GM18868 (cell line): ENCODE measurements around the gene SSPN.
A peak's percentile ranks its signal among the peaks of the same experiment; 100 is the strongest.

ENCODE experiments used
- ATAC-seq: cut with Tn5 transposase; IDR thresholded peaks from one replicate; pipeline ENCODE4 v1.9.1; 2021; ENCODE audit warnings: mild to moderate bottlenecking, moderate library complexity; ENCODE audit not compliant: unreplicated experiment

SSPN gene

DNA sequence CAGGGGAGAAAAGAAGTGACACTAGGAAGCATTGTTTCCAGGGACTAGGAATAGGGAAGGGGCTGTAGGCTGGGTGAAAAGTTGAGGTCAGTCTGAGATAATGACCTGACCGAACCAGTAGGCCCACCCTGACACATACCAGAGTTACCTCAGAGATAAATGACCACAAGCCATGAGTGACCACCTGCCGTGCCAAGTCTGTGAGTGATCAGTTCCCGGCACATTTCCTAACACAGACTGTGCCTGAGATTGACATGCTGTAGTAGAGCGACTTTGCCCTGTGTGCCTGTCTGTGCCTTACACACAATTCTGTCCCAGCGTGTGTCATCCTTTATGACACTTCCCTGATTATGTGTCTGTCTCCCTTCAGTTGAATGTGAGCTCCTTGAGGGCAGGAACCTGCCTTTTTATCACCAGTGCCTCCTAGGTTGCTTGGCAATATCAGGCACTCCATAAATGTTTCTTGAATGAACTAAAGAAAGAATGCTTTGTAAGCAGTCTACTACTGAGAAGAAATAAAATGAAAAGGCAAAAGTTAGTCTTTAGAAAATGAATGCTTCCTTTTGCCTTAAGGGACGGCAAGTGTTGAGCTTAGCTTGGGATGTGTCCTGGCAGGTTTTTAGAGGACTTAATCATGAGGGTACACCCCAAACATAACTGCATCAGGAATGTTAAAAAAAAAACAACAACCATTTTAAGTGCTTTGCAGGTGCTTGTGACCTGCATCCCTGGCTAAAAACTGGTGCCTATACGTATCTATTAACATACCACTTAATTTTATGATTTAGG, 9.6 kb upstream of the SSPN start:
- no peak for ATAC-seq

DNA sequence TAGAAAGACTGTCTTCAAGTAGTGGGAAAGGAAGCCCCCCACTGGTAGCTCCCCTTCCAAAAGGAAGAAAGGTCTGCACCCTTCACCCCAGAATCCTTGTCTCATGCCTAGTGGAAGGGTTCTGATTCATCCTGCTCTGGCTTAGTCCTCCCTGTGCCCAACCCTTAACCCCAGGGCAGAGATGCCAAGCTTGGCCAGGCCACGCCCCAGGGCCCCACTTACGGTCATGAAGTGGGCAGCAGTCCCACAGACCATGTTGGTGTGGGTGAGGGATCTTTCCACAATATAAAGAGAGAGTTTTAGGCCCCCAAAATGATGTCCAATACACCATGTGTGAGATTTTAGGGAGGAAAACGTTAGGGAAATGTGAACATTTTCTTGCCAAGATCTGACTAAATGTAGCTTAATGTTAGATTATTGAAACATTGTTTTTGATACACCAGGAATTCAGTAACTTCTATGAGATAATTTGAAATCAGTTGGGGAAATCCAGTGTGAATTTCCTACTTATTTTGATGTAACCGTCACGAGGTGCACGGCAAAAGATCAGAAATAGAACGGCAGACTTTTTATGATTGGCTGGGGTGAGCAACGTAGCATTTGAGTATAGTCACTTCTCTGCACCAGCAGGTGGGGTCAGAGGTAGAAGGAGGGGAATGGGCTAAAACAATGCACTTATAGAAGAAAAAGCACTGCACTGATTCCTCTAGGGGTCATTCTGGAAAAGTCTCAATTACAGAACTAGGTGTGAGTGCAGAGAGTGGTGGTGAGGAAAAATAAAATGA, 8.2 kb upstream of the SSPN start:
- ATAC-seq, result peak; percentile 66

DNA sequence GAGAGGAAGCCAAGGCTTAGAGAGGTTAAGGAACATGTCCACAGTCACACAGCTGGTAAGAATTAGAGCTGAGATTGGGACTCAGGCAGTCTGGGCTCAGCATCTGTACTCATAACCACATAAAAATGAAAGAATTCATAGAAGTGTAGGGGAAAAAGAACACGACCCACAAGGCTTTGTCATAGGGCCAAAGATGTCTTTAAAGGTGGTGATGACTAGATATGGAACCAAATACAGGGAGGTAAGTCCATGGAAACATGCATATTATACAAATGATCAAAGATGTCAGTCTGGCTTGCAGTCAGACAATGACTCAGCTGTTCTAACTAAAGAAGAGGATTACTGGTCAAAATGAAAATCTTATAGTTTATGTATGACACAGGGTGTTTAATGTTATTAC, 7.2 kb upstream of the SSPN start:
- ATAC-seq, result peak; percentile 40

DNA sequence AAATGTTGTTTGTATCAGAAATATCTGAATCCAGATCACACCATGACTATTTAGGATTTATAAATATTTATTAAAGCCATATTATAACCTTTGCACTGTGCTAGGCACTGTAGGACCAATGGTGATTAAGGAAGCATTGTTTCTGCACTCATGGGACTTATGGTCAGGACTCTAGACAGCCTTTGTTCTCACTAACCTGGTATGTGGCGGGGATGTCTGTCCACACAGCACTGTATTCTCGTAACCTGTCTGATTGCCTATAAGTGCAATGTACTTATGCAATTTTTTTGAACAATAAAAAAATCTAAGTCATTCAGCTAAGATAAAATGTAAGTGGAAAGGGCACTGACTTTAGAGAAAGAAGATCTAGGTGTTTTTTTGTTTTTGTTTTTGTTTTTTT, 6.7 kb upstream of the SSPN start:
- no peak for ATAC-seq

DNA sequence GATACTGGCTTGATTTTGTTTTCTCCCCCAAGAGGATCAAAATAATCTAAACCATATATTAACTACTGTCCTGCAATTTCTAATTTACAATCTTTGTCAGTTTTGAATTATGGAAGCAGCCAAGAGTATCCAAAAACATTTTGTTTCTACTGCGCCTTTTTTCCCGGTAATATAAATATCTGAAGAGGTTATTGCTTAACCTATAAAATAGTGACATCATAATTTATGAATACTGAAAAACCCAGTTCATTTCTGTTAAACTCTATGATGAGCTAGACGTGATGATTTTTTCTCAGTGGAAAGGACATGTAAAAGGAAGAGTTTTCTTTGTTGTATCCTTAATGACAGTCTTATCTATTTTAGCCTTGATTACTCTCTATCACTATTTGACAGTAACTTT, 3.2 kb upstream of the SSPN start:
- ATAC-seq, result no peak

DNA sequence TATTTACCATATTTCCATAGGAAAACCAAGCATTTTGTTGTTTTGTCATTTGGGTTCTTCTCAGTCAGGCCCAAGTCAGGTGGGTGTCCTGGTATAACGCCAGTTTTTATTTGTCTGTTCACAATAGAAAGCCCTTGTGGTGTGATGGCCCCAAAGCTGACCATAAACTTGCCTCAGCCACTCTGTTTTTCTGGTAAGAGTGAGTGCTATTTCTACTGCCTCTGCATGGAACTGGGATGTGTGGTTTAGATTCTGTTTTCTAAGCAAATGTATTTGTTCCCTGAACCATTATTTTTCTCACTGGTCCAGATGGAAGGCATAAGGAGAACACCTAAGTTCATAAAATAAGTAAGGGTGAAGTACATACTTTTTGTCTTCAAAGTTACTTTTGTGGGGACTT, 1.8 kb upstream of the SSPN start:
- ATAC-seq, result no peak

DNA sequence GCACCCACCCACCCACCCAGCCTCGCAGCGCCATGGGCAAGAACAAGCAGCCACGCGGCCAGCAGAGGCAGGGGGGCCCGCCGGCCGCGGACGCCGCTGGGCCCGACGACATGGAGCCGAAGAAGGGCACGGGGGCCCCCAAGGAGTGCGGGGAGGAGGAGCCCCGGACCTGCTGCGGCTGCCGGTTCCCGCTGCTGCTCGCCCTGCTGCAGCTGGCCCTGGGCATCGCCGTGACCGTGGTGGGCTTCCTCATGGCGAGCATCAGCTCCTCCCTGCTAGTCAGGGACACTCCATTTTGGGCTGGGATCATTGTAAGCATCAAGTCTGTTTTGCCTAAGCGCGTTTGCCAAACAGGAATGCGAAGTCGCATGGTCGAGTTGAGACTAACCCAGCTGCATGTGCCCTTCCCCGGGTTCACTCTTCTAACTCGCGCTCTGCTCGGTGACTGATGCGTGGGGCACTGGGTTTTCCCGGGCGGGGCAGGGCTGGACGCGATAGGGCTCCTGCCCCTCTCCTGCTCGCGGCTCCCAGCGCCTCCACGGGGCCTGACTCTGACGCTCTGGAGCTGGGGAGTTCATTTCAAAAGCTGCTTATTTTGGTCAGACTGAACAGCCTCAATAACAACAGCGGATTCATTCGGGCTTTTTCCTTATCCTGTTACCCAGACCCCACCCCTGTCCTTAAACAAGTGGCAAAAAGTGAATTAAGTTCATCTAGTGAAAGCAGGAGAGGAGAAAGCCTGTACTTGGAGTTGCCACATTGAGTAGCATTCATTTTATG, 458 bp downstream of the SSPN start:
- ATAC-seq, result peak; percentile 57

DNA sequence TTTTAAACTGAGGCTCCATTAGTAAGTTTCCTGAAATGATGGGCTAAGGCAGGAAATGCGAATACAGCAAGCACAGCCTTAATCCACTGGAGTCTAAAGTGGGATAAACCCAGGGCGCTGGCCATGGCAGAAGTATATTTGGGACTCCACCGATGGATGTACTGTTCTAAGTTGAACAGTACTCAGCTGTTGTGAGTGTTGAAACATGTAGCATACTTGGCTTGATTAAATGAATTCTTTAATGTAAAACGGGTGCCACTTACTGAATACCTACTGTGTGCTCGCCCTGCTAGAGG, 996 bp downstream of the SSPN start:
- ATAC-seq, result no peak

DNA sequence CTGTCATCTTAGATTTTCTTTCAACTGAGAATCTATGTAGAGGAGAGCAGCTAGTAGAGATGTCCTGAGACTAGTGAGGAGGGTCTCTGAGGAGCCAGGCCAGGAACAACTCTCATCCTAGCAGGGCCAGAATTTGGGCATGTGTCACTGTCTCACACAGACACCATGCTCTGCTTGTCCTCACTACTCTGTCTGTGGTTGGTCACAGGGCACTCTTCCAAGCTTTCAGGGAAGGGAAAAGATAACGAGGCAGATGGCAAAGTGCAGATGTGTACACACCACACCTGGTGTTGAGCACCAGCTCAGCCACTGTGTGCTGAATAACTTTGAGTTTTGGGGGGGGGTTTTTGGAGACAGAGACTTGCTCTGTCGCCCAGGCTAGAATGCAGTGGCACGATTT, 2.5 kb downstream of the SSPN start:
- ATAC-seq, result no peak

DNA sequence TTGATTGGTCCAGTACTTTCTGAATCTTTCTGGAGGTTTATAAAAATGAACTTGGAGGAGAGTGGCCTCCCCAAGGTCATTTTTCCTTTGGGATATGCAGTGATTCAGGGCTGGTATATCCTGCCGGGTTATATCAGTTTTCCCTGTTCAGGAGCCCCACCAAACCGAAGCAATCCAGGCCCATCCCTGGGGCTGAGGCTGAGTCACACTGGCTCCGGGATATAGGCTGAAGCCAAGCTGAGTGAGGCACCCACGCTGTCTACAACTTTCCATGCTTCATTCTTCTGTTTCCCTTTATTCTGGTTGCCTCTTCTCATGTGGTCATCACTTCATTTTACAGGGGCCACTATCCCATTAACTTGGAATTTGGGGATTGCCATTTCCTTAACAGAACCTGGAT, 3.4 kb downstream of the SSPN start:
- no peak for ATAC-seq

DNA sequence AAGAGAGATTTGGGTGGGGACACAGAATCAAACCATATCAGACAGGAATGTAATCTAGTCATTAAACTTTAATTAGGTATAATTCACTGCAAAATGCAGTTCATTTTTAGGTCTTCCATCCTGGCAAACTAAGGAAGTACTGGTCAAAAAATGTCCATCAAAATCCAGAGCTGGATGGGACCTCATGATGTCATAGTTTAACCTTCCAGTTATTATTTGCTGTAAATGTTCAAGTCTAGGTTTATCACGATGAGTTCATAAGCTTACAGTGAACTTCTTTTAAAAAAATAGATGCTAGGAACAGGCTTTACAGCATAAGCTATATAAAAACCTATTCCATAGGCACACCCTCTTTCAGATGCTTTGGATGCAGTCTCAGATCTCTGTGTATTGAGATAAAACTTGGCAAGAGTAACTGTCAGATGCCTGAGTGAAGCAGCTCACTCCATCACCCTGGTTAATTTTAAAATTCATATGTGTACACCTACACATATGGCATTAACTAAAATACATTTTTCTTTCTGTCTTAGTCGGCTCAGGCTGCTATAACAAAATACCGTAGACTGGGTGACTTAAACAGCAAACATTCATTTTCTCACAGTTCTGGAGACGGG, 7.9 kb downstream of the SSPN start:
- no peak for ATAC-seq

DNA sequence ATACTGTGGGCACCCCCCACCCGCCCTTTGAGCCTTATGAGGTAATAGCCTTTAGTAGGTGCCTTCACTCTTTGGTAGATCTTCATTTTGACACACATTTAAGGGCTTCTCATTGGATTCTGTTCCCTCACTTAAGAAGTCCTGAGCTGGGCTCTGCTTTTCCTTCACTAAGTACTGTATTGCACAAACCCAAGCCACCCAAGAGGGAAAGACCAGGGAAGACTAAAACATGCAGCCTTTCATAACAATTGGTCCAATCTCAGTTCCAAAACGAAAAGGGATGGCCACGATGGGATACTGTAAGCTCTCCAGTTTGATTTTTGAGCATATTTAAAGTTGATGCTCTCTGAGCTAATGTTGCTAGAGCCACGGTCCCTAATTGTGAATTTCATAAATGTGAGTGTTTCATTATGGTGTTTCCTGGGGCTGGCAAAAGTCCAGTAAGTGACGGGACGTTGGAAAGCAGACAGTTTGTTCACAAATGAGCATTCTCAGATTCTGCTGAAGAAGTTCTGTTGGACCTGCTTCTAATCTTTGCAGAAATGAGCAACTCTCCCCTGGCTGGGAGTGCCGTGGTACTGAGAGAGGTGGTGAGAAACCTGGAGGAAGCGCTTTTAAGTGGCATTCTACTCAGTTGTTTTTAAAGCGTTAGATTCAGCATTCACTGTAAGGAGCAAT, 9.4 kb downstream of the SSPN start:
- no peak for ATAC-seq

DNA sequence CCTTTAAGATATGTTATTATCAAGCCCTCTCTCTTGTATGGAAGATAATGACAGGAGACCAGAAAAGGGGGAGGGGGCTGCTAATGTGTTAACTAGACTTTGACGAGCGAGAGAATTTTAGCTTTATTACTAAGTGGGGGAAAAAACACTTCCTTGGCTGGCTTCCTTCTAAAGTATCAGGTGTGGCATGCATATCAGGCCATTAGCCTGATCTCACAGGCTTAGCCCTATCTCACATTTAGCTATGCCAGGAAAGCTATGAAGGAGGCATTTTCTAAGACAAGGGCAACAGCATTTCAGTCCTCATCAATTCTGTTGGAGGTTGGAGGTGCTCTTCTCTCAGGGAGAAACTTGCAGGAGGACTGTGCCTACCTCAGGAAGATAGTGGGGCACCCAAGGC, 9.9 kb downstream of the SSPN start:
- no peak for ATAC-seq

DNA sequence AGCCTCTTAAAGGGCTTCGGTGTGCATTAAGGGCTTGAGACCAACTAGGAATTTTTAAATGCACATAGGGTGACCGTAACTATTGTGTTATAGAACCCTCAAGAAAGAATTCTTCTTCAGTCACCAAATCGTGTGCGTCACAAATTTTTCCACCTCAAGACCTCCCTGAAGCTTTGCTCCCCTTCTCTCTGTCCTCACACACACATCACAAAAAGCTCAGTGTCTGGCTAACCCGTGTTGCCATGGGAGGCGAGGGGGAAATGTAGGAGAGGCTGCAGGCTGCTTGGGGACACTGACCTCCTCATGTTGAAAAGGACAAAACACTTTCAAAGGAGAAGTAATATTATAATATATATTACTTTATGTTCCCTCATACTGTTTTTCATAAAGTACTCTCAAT, 10.6 kb downstream of the SSPN start:
- ATAC-seq, result no peak

DNA sequence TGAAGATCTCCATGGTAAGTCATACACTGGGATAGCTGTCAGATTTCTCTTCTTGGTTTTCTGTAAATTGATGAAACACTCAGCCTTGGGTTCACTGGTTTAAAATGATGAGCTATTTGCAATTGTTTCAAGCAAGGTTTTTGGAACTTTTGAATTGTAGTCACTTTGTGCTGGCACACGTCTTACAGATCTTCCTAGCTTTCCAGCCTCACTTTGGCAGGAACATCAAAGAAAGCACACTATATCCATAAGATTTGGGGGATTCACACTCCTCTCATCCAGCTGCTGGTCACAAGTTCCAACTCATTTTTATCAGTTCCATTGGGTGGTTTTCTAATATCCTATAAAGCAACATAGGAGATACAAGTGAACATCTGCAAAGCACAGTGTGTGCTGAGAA, 16.0 kb downstream of the SSPN start:
- no peak for ATAC-seq

DNA sequence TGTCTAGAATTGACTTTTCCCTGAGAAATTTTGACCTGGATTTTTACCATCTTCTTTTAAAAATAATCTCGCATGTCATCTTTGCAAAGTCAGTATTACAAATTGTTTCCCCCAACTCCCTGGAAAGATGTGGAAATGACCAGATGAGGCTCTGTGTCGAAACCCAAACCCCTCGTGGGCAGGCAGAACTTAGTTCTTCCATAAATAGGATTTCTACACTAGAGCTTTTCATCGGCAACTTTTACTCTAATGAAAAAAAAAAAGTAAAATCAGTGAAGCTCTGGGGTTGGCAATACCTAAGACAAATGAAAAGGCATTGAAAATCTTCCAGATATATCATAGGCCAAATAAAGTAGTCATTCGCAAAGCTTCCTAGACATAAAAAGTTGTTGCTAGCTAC, 17.0 kb downstream of the SSPN start:
- ATAC-seq, result no peak

DNA sequence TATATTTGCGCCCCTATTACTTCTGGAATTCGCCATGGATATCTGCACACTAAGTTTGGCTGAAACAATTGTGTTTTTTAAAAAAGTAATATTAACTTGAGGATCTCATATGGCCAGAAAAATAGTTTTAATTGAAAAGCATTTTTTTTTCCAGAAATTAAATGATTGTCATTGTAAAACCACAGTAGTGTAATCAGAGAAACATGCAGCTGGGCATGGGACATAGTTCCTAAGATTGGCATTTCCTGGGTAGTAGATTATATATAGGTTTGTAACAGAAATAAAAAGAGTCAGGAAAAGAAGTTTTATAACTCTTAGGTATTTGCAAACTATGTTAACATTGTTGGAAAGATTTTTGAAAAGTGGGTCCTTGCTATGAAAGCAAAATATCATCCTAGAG, 17.6 kb downstream of the SSPN start:
- ATAC-seq, result no peak

DNA sequence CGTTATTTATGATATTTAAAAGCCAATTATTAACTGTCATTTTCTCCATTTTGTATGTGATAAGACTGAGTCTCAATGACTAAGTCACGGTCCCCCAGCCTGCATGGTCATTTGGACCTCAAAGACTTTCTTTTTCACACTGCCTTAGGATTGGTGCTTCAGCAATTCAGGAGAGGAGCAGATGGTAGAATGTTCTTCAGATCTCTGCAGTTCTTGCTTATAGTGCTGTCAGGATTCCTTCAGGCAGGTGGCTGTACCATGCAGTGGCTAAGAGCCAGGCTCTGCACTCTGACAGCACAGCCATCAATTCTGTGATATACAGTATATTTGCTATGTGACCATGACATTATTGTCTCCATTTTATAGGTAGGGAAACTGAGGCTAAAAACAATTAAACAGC, 18.7 kb downstream of the SSPN start:
- ATAC-seq, result no peak

DNA sequence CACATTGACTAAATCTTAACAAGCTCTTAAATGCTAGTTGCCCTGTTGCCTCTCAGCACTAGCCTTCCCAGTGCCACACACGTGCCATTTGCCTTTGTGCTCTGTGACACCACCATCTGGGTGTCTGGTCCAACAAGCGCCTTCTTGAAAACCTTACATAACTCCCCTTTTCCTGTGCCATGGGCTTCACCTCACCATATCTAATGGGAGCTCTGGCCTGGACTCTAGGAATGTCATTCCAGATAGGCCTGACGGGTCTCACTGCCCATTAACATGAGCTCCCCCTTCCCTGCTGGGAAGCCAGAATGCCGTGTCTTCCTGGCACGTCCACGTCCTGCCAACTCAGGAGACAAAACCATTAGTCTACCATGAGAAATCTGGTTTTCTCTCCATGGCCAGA, 24.4 kb downstream of the SSPN start:
- ATAC-seq, result no peak

DNA sequence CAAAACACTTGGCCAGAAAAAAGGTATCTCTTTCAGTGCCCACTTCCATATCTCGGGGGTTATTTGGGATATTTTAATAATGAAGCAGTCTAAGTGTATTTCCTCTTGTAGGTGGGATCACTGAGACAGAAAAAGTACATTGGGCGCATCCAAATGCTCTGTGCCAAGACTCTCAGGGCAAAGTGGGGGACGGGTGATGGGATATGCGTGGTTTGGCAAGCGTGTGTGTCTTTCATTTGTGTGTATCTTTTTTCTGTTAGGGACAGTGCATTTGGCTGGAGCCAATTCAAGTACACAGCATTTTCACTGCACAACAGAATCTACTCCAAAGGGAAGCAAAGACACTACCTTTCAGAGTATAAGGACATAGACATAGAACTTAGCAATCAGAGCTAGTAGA, 29.3 kb downstream of the SSPN start:
- no peak for ATAC-seq

DNA sequence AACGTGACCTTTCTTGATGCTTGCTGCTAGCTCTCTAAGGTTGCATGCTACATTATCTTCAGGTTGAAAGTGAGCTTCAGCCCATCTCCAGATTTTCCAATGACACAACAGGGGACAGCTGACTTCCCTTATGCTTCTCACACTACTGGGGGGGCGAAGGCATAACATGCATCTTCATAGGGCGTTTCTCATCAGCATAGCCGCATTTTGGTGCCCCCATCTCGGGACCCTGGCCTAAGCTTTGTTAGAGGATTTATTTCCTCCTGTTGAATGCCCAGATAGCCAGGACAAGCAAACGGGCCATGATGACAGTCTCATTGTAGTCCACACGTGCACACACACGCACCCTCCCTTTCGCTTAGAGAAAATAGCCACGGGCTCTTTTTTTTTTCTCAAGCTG, 30.7 kb downstream of the SSPN start:
- no peak for ATAC-seq
